KOPT-K1 (cell line): ENCODE measurements around the gene NFAM1.

Experiments
- H3K27ac ChIP-seq: fragments of 200-600 bp; sonication (generic); 2 replicates; pipeline ENCODE4 v1.5.1; 2016; ENCODE audit warnings: antibody characterized with exemption, mild to moderate bottlenecking, low read depth, low read length; ENCODE audit not compliant: poor library complexity, severe bottlenecking
- H3K36me3 ChIP-seq: fragments of 200-600 bp; sonication (generic); 2 replicates; pipeline ENCODE4 v1.5.1; 2017; ENCODE audit warnings: antibody characterized with exemption, mild to moderate bottlenecking, low read length, moderate library complexity; ENCODE audit not compliant: insufficient read depth
- H3K9me3 ChIP-seq: fragments of 200-600 bp; sonication (generic); 2 replicates; pipeline ENCODE4 v1.5.1; 2017; ENCODE audit warnings: antibody characterized with exemption, low read length, mild to moderate bottlenecking; ENCODE audit not compliant: insufficient read depth, poor library complexity, severe bottlenecking

Gene NFAM1

GRCh38 chr22:42347281-42347824 is 84.8 kb downstream of the NFAM1 start:
- Histone ChIP-seq H3K9me3 (no peaks in the 10 kb centered on the region), H3K36me3 (no peaks in the 10 kb centered on the region), H3K27ac (peak overlapping the region; percentile 59)

DNA sequence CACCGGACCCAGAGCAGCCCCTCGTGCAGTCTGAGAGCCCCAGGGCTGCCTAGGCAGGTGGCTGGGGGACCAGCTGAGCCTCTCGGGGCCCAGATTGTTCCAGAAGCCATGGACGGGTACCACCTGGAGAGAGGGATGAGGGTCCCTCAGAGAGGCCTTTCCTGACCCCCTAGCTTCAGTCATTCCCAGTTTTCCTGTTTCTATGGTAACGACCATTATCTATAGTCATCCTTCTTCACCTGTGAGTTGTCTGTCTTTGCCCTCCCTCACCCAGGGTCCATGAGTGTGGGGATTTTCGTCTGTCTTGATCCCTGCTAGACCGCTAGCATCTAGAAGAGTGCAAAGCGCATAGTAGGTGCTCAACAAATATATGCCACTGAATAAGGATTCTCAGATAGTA is 85.5 kb downstream of the NFAM1 start:
- Histone ChIP-seq H3K36me3 (no peaks in the 10 kb centered on the region), H3K9me3 (no peaks in the 10 kb centered on the region), H3K27ac (peak overlapping the region; percentile 59)

DNA sequence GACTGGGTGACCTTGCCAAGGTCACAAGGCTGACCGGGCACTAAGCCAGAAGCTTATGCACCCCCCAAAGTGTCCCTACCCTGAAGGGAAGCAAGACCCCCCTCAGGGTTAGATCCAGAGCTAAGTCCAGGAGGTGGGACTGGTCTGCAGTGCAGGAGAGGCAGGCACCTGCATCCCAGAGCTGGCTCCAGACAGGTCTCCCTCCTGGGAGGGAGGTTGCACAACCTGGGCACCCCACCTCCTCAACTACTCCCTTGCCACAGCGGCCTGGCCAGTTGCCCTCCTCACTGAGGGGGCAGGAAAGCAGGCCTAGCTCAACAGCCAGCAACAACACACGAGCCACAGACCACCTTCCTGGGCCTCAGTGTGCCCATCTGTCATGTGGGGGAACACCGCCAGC is 86.7 kb downstream of the NFAM1 start:
- Histone ChIP-seq H3K27ac (no peak overlapping the region), H3K36me3 (no peaks in the 10 kb centered on the region), H3K9me3 (no peaks in the 10 kb centered on the region)

DNA sequence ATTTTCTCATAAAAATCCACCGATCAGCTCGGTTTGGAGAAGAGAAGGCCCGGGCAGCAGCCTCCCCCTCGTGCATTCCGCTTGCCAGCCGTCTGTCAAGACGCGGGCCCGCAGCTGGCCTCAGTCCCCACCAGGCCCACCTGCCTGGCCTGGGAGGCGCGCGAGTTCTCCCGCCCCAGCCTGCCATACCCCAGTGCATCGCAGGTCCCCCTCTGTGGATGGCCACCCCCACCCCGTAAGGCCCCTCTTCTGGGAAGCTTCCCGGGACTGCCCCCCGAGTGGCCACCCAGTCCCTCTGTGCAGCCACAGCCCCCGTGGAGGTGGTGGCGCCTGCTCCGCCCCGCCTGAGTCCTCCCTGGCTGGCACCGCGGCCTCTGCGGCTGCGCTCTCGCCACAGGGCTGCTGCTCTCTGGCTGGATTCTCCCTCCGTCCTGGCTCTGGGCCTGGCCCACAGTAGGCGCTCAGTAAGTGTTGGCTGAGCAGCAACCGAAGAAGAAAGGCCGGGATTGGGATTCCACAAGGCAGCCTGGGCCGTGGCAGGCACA is 87.8 kb downstream of the NFAM1 start:
- Histone ChIP-seq H3K9me3 (no peaks in the 10 kb centered on the region), H3K27ac (no peak overlapping the region), H3K36me3 (no peaks in the 10 kb centered on the region)

- Histone ChIP-seq H3K27ac (no peak overlapping the region), H3K9me3 (no peaks in the 10 kb centered on the region), H3K36me3 (no peaks in the 10 kb centered on the region)
Measured at GRCh38 chr22:42343531-42344081, 88.6 kb downstream of the NFAM1 start.

- H3K27ac ChIP-seq, result peak overlapping the region; percentile 45
- no peaks in the 10 kb centered on the region for H3K9me3 ChIP-seq
- H3K36me3 ChIP-seq, result no peaks in the 10 kb centered on the region
Measured at GRCh38 chr22:42343121-42343454, 89.1 kb downstream of the NFAM1 start.

- Histone ChIP-seq H3K27ac (peak overlapping the region; percentile 45), H3K36me3 (no peaks in the 10 kb centered on the region), H3K9me3 (no peaks in the 10 kb centered on the region)
Measured at GRCh38 chr22:42342426-42343120, 89.6 kb downstream of the NFAM1 start.

DNA sequence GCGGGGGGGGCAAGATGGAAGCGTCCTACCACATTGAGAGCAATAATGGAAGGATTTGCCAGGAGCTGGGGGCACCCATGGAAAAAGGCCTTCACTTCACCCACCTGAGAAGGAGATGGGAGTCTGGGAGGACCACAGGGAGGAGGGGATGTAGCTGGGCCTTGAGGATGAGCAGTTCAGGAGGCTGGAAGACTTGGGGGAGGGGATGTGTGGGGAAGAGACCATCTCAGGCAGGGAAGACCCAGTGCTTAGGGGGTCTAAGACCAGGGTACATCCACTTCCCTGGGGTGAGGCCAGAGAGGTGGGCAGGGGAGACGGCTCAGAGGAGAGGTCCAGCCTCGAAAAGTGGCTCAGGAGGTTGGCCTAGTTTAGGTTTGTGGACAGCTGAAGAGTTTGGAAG is 90.4 kb downstream of the NFAM1 start:
- Histone ChIP-seq H3K27ac (no peak overlapping the region), H3K36me3 (no peaks in the 10 kb centered on the region), H3K9me3 (no peaks in the 10 kb centered on the region)

DNA sequence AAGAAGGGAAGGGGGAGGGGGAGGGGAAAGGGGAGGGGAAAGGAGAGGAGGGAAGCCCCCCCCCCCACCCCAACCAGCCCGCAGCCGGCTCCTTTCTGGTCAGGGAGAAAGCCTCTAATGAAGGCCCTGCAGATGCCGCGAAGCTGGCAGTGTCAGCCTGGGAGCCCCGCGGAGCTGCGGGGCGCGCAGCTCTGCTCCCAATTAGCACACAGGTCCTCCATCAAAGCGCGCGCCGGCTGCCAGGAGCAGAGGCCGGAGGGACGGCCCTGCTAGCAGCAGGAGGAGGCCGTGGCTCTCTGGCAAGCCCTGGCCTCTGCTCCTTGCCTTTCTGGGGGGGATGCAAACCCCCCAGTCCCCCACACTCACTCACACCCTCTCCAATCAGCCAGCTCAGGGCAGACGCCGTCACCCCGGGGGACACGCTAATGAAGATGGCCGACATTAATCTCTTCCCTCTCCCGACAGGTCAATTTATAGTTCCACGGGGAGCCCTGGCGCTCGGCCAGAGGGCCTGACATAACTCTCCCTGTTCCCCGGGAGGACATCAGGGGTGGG is 91.3 kb downstream of the NFAM1 start:
- H3K36me3 ChIP-seq, result no peaks in the 10 kb centered on the region
- no peak overlapping the region for H3K27ac ChIP-seq
- no peaks in the 10 kb centered on the region for H3K9me3 ChIP-seq

DNA sequence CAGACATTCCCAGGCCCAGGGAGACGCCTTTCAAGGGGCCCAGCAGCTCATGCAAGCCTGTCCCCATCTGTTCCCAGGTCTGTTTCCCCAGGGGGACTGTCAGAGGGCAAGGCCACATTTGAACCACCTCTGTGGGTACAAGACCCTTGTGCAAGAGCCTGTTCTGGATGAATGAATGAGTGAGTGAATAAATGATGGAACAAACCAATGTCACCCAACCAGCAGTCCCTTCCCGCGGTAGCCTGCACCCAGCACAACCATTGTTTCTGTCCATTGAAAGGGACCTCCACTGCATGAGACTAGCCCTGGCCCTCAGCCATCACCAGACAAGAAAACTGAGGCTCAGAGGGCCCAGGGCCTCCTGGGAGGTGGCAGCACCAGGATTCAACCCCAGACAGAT is 92.1 kb downstream of the NFAM1 start:
- no peaks in the 10 kb centered on the region for H3K36me3 ChIP-seq
- no peaks in the 10 kb centered on the region for H3K9me3 ChIP-seq
- H3K27ac ChIP-seq, result no peak overlapping the region

- H3K9me3 ChIP-seq, result no peaks in the 10 kb centered on the region
- no peaks in the 10 kb centered on the region for H3K36me3 ChIP-seq
- no peak overlapping the region for H3K27ac ChIP-seq
Measured at GRCh38 chr22:42338479-42338878, 93.7 kb downstream of the NFAM1 start.

GRCh38 chr22:42337356-42337755 is 94.8 kb downstream of the NFAM1 start:
- no peaks in the 10 kb centered on the region for H3K36me3 ChIP-seq
- no peak overlapping the region for H3K27ac ChIP-seq
- H3K9me3 ChIP-seq, result no peaks in the 10 kb centered on the region

DNA sequence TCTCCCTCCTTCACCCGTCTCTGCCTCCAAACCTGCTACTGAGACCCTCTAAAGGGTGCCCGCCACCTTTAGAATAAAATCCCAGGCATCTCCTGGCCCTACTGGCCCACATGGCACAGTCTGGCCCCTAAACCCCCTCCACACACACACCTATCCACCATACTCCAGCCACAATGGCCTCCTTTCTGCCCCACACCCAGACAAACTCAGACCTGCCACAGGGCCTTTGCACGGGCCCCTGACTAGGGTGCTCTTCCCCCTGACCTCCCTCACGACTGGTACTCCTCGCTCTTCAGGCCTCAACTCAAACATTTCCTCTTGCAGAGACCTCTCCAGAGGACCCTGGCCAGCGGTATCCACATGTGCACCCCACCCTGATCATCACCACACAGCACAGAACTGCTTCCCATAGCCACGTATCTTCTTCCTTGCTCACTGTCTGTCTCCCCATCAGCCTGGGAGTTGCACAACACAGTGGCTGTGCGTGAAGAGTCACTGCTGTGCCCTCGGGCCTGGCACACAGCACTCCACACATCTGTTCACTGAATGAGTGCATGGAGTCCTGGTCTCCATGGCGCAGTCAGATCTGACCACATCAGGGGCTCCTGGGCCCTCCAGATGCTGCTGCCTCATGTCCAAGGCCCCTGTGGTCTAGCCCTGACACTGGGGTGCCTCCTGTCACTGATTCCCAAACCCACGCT is 95.5 kb downstream of the NFAM1 start:
- H3K27ac ChIP-seq, result no peak overlapping the region
- no peaks in the 10 kb centered on the region for H3K36me3 ChIP-seq
- no peaks in the 10 kb centered on the region for H3K9me3 ChIP-seq

DNA sequence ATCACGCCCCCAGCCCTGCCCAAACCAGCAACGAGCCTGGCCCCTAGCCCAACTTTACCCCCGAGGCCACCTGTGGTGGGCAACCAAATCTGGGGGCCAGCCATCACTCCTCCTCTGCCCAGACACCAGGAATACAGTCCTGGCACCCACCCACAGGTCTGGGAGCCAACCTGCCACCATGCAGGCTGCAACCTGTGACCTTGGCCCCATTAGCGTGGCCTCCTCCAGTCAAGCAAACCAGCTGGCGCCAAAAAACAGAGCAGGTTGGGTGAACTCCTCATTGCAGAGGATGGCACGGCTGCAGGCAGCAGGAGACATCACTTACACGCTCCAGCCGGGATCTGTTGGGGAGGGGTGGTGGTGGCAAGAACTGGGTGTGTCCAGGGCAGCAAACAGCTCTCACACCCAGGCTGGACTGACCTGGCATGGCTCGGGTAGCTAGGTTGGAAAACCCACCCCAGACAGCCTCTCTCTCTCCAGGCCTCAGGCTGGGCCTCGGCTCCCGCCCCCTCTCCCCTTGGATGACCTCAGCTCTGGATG is 96.3 kb downstream of the NFAM1 start:
- no peak overlapping the region for H3K27ac ChIP-seq
- H3K9me3 ChIP-seq, result no peaks in the 10 kb centered on the region
- H3K36me3 ChIP-seq, result no peaks in the 10 kb centered on the region

DNA sequence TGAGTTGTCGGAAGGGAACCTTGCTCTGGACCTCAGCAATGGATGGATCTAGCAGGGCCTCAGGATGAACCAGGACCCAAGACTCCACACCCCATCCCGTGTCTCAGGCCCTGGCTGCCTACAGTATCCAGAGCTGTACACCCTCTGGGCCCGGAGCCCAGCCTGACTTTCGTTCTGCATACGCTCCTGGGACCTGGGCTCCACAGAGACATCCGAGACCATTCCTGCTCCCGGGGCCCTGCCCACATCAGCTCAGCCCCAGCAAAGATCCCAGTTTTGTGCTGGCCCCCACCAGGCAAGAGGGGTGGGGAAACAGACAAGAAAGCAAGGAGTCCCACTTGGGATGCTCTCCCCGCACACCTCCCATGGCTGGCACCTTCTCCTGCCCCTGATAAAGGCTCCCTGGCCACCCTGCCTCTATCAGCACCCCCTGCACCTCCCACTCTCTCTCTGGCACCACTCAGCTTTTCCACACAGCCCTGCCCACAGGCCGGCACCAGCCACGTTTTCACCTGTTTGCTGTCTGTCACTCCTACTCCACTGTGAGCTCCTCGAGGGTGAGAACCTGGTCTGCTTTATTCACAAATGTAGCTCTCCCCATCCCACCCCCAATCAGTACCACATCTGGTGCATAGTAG is 97.2 kb downstream of the NFAM1 start:
- Histone ChIP-seq H3K9me3 (no peaks in the 10 kb centered on the region), H3K27ac (no peak overlapping the region), H3K36me3 (no peaks in the 10 kb centered on the region)
